Mesenchymal stem cell (in vitro differentiated cells and primary cell): ENCODE data around the gene PDK2.

Experiments used
- DNase-seq: peaks from one replicate; pipeline ENCODE4 v3.0.0-alpha.2; 2013
- H2AFZ ChIP-seq: one replicate; pipeline ENCODE4 v1.6.1; 2013; ENCODE audit warnings: low read depth, mild to moderate bottlenecking, control low read depth, inconsistent platforms, low read length, moderate library complexity
- H2AK5ac ChIP-seq: 2 replicates; pipeline ENCODE4 v1.6.1; 2013; ENCODE audit warnings: low read length, moderate library complexity, mild to moderate bottlenecking, inconsistent platforms; ENCODE audit not compliant: severe bottlenecking
- H2BK120ac ChIP-seq: one replicate; pipeline ENCODE4 v1.6.1; 2013; ENCODE audit warnings: low read depth, mild to moderate bottlenecking, inconsistent platforms, low read length, moderate library complexity
- H2BK12ac ChIP-seq, 2 experiments: one replicate each; pipeline ENCODE4 v1.6.1; 2013; ENCODE audit warnings: inconsistent platforms in 2 of 2, low read length in 2 of 2, mild to moderate bottlenecking in 2 of 2, moderate library complexity in 2 of 2, control low read depth in 1 of 2
- H2BK15ac ChIP-seq: one replicate; pipeline ENCODE4 v1.6.1; 2013; ENCODE audit warnings: mild to moderate bottlenecking, low read depth, inconsistent platforms; ENCODE audit not compliant: poor library complexity, severe bottlenecking
- H2BK5ac ChIP-seq: 2 replicates; pipeline ENCODE4 v1.6.1; 2013; ENCODE audit warnings: low read depth, mild to moderate bottlenecking, low read length, control low read depth, inconsistent platforms; ENCODE audit not compliant: poor library complexity, severe bottlenecking
- H3K14ac ChIP-seq, 2 experiments: one replicate each; pipeline ENCODE4 v1.6.1; 2013; ENCODE audit warnings: inconsistent platforms in 2 of 2, low read length in 2 of 2, control low read depth in 1 of 2, mild to moderate bottlenecking in 1 of 2, moderate library complexity in 1 of 2
- H3K18ac ChIP-seq, 2 experiments: one replicate each; pipeline ENCODE4 v1.6.1; 2013; ENCODE audit warnings: inconsistent platforms in 2 of 2, low read length in 2 of 2, control low read depth in 1 of 2, low read depth in 1 of 2, mild to moderate bottlenecking in 1 of 2
- H3K23ac ChIP-seq, 2 experiments: one replicate each; pipeline ENCODE4 v1.6.1; 2013; ENCODE audit warnings: inconsistent platforms in 2 of 2, low read length in 2 of 2, mild to moderate bottlenecking in 2 of 2, moderate library complexity in 2 of 2, control low read depth in 1 of 2
- H3K27ac ChIP-seq: 2 replicates; pipeline ENCODE4 v1.5.1; 2013; ENCODE audit warnings: mild to moderate bottlenecking, moderate library complexity, low read length, control low read depth, inconsistent platforms; ENCODE audit not compliant: poor library complexity, severe bottlenecking
- H3K27me3 ChIP-seq, 2 experiments: 2 replicates each; pipeline versions ENCODE4 v1.6.1 to v1.7.0; 2013; ENCODE audit warnings: low read length in 2 of 2, mild to moderate bottlenecking in 2 of 2, moderate library complexity in 2 of 2, control low read depth in 1 of 2, inconsistent platforms in 1 of 2; ENCODE audit not compliant: control insufficient read depth in 1 of 2, insufficient read depth in 1 of 2
- H3K36me3 ChIP-seq, 2 experiments: 2 replicates each; pipeline versions ENCODE4 v1.6.1 to v1.7.0; 2013; ENCODE audit warnings: low read length in 2 of 2, control low read depth in 1 of 2, inconsistent platforms in 1 of 2, low read depth in 1 of 2, mild to moderate bottlenecking in 1 of 2; ENCODE audit not compliant: insufficient read depth in 2 of 2, control insufficient read depth in 1 of 2
- H3K4ac ChIP-seq, 2 experiments: one replicate each; pipeline ENCODE4 v1.6.1; 2013; ENCODE audit warnings: inconsistent platforms in 2 of 2, low read length in 2 of 2, mild to moderate bottlenecking in 2 of 2, moderate library complexity in 2 of 2, control low read depth in 1 of 2, low read depth in 1 of 2
- H3K4me1 ChIP-seq: 2 replicates; pipeline ENCODE4 v1.6.1; 2013; ENCODE audit warnings: low read depth, low read length, control low read depth; ENCODE audit not compliant: control insufficient read depth, insufficient read depth
- H3K4me2 ChIP-seq: 2 replicates; pipeline ENCODE4 v1.6.1; 2013; ENCODE audit warnings: low read length, mild to moderate bottlenecking, inconsistent platforms; ENCODE audit not compliant: poor library complexity, severe bottlenecking
- H3K4me3 ChIP-seq, 2 experiments: 2 replicates each; pipeline versions ENCODE4 v1.5.1 to v1.7.0; 2013; ENCODE audit warnings: low read length in 2 of 2, mild to moderate bottlenecking in 2 of 2, control low read depth in 1 of 2, low read depth in 1 of 2; ENCODE audit not compliant: insufficient read depth in 1 of 2
- H3K79me1 ChIP-seq: replicated peaks from 2 replicates; pipeline ENCODE4 v1.6.1; 2013; ENCODE audit warnings: mild to moderate bottlenecking, control low read depth, low read length, inconsistent platforms; ENCODE audit not compliant: poor library complexity, severe bottlenecking
- H3K9ac ChIP-seq: 2 replicates; pipeline ENCODE4 v1.7.0; 2013; ENCODE audit warnings: mild to moderate bottlenecking, low read length, moderate library complexity
- H3K9me3 ChIP-seq: 2 replicates; pipeline ENCODE4 v1.7.0; 2013; ENCODE audit warnings: mild to moderate bottlenecking, low read length; ENCODE audit not compliant: control insufficient read depth
- H4K8ac ChIP-seq: one replicate; pipeline ENCODE4 v1.6.1; 2013; ENCODE audit warnings: inconsistent platforms, mild to moderate bottlenecking, low read length, moderate library complexity
- H4K91ac ChIP-seq: one replicate; pipeline ENCODE4 v1.6.1; 2013; ENCODE audit warnings: mild to moderate bottlenecking, low read length, inconsistent platforms
- WGBS: methylation state at CpG from one replicate; pipeline ENCODE4 v1.1.7; 2013; ENCODE audit warnings: mixed read lengths; 5-methylcytosine and 5-hydroxymethylcytosine counted together

The PDK2 gene

DNA sequence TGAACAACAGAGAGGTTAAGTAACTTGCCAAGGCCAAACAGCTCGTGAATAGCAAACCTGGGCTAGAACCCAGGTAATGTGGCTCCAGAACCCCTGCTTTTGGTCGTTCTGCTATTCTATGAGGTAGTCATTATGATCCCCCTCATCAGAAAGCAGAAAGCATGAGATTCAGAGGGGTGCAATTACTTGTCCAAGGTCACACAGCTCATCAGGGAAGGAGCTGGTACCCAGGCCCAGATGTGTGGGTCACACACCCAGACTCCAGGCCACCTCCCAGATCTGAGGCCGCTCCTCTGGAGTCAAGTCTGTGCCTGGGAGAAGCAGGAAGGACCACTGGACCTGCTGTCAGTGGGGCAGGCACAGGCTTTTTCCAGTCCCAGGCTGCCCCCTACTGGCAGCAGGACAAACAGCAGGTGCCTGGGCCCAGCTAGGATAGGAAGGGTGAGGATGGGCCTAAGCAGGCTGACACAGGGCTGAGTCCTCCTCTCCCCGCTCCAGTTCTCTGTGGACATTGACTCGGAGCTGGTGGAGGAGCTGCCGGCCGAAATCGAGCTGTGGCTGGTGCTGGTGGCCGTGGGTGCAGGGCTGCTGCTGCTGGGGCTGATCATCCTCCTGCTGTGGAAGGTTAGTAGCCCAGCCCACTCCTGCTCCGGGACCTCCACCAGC, 7.8 kb upstream of the PDK2 start:
- peaks cover 16% of the 10 kb centered on the region for H3K79me1 ChIP-seq
- no peak overlapping the region for H3K14ac ChIP-seq
- no peak overlapping the region for H2BK120ac ChIP-seq
- H2BK12ac ChIP-seq: peak overlapping the region in 1 of 2 experiments; percentile 54
- DNase-seq: peak; percentile 73
- H3K18ac ChIP-seq: peak overlapping the region in 1 of 2 experiments; percentile 11
- no peak overlapping the region for H2AK5ac ChIP-seq
- no peak overlapping the region for H2AFZ ChIP-seq
- H3K36me3 ChIP-seq: peaks cover 45 to 69% of the 10 kb centered on the region in 2 experiments
- H3K27me3 ChIP-seq: no peaks in the 10 kb centered on the region
- peak overlapping the region; percentile 76 for H4K8ac ChIP-seq
- peaks cover 7% of the 10 kb centered on the region for H3K4me1 ChIP-seq
- H3K23ac ChIP-seq: no peak overlapping the region
- H4K91ac ChIP-seq: no peak overlapping the region
- H3K9me3 ChIP-seq: no peaks in the 10 kb centered on the region
- peak overlapping the region; percentile 62 for H3K9ac ChIP-seq
- no peak overlapping the region for H2BK15ac ChIP-seq
- H2BK5ac ChIP-seq: peak overlapping the region; percentile 49
- no peak overlapping the region for H3K4me2 ChIP-seq
- peak overlapping the region; percentile 61 for H3K27ac ChIP-seq
- 66% methylated on average over 10 of the region's 10 CpGs for WGBS
- no peak overlapping the region for H3K4me3 ChIP-seq
- H3K4ac ChIP-seq: no peak overlapping the region

GRCh38 chr17:50087912-50088405, 7.2 kb upstream of the PDK2 start:
- 90% methylated on average over 18 of the region's 19 CpGs for WGBS
- no peak for DNase-seq

DNA sequence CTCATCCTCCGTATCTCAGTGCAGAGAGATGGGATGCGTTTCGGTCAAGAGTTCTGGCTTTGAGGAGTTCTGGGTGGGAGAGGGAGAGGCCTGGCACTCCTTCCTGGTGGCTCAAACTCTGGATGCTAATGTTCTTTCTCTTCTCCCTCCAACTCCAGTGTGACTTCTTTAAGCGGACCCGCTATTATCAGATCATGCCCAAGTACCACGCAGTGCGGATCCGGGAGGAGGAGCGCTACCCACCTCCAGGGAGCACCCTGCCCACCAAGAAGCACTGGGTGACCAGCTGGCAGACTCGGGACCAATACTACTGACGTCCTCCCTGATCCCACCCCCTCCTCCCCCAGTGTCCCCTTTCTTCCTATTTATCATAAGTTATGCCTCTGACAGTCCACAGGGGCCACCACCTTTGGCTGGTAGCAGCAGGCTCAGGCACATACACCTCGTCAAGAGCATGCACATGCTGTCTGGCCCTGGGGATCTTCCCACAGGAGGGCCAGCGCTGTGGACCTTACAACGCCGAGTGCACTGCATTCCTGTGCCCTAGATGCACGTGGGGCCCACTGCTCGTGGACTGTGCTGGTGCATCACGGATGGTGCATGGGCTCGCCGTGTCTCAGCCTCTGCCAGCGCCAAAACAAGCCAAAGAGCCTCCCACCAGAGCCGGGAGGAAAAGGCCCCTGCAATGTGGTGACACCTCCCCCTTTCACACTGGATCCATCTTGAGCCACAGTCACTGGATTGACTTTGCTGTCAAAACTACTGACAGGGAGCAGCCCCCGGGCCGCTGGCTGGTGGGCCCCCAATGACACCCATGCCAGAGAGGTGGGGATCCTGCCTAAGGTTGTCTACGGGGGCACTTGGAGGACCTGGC, 6.0 kb upstream of the PDK2 start:
- H3K36me3 ChIP-seq: peaks cover 33 to 65% of the 10 kb centered on the region in 2 experiments
- no peaks in the 10 kb centered on the region for H3K9me3 ChIP-seq
- no peak overlapping the region for H2AFZ ChIP-seq
- no peak overlapping the region for H3K18ac ChIP-seq
- no peak overlapping the region for H3K9ac ChIP-seq
- no peak overlapping the region for H3K4ac ChIP-seq
- no peak overlapping the region for H2BK120ac ChIP-seq
- H2BK15ac ChIP-seq: no peak overlapping the region
- H3K79me1 ChIP-seq: peaks cover 14% of the 10 kb centered on the region
- H2BK12ac ChIP-seq: no peak overlapping the region
- H3K4me2 ChIP-seq: no peak overlapping the region
- no peak overlapping the region for H3K27ac ChIP-seq
- H3K4me3 ChIP-seq: no peak overlapping the region
- DNase-seq: no peak
- WGBS: 96% methylated on average over 24 of the region's 25 CpGs
- H3K23ac ChIP-seq: no peak overlapping the region
- peaks cover 9% of the 10 kb centered on the region for H3K4me1 ChIP-seq
- H4K91ac ChIP-seq: no peak overlapping the region
- H4K8ac ChIP-seq: no peak overlapping the region
- peak overlapping the region; percentile 10 for H2BK5ac ChIP-seq
- no peak overlapping the region for H3K14ac ChIP-seq
- no peak overlapping the region for H2AK5ac ChIP-seq
- no peaks in the 10 kb centered on the region for H3K27me3 ChIP-seq

More at GRCh38 chr17:50087912-50088405, 7.2 kb upstream of the PDK2 start:
- Histone ChIP-seq H2BK15ac (no peak overlapping the region), H2AK5ac (no peak overlapping the region), H3K27me3 (no peaks in the 10 kb centered on the region), H2BK5ac (no peak overlapping the region), H3K4me1 (peaks cover 7% of the 10 kb centered on the region), H3K18ac (no peak overlapping the region), H3K9me3 (no peaks in the 10 kb centered on the region), H2AFZ (no peak overlapping the region), H3K27ac (peak overlapping the region; percentile 11), H3K36me3 (peaks cover 39 to 68% of the 10 kb centered on the region in 2 experiments), H4K8ac (no peak overlapping the region), H3K23ac (no peak overlapping the region), H4K91ac (no peak overlapping the region), H3K9ac (peak overlapping the region; percentile 62), H3K79me1 (peaks cover 16% of the 10 kb centered on the region), H2BK120ac (no peak overlapping the region), H3K4me3 (no peak overlapping the region), H3K14ac (no peak overlapping the region), H3K4me2 (no peak overlapping the region), H3K4ac (no peak overlapping the region), H2BK12ac (peak overlapping the region in 1 of 2 experiments; percentile 54)

- H2AK5ac ChIP-seq: no peak overlapping the region
- no peak overlapping the region for H4K91ac ChIP-seq
- no peak overlapping the region for H3K9ac ChIP-seq
- DNase-seq: no peak
- H3K4ac ChIP-seq: no peak overlapping the region
- peaks cover 14% of the 10 kb centered on the region for H3K79me1 ChIP-seq
- peaks cover 9% of the 10 kb centered on the region for H3K4me1 ChIP-seq
- H2BK5ac ChIP-seq: no peak overlapping the region
- H2BK120ac ChIP-seq: no peak overlapping the region
- H3K4me2 ChIP-seq: no peak overlapping the region
- no peak overlapping the region for H4K8ac ChIP-seq
- H2BK12ac ChIP-seq: no peak overlapping the region
- H3K27ac ChIP-seq: peak overlapping the region; percentile 16
- peak overlapping the region; percentile 31 for H2BK15ac ChIP-seq
- H2AFZ ChIP-seq: no peak overlapping the region
- no peak overlapping the region for H3K23ac ChIP-seq
- no peak overlapping the region for H3K18ac ChIP-seq
- H3K9me3 ChIP-seq: no peaks in the 10 kb centered on the region
- H3K14ac ChIP-seq: no peak overlapping the region
- 77% methylated on average over 6 of the region's 6 CpGs for WGBS
- H3K4me3 ChIP-seq: no peak overlapping the region
- peaks cover 27 to 60% of the 10 kb centered on the region in 2 experiments for H3K36me3 ChIP-seq
- no peaks in the 10 kb centered on the region for H3K27me3 ChIP-seq
Observed at GRCh38 chr17:50090071-50090470, 5.1 kb upstream of the PDK2 start.
